ENCODE results near the gene TTN.

DNA sequence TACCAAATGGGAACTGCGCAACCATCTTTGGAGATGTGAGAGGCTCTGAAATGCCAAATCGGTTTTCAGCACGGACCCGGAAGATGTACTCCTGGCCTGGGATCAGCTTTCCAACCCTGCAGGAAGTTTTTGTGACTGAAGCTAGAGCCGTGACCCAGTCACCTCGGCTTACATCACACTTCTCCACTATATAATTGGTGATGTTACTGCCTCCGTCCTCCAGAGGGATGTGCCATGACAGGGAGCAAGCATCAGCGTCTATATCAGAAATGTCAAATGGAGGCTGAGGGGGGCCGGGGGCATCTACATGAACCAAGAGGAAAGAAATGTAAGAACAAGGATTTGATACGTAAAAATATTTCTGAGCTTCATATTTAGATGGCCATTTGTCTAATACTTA, 222.6 kb downstream of the TTN start:
- TF ChIP-seq, protein P1, sequence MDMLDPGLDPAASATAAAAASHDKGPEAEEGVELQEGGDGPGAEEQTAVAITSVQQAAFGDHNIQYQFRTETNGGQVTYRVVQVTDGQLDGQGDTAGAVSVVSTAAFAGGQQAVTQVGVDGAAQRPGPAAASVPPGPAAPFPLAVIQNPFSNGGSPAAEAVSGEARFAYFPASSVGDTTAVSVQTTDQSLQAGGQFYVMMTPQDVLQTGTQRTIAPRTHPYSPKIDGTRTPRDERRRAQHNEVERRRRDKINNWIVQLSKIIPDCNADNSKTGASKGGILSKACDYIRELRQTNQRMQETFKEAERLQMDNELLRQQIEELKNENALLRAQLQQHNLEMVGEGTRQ (IDR thresholded peaks at IDR 0.05; ENCODE audit: borderline replicate concordance, low read depth, low read length) = no peak
- TF ChIP-seq, protein P2, sequence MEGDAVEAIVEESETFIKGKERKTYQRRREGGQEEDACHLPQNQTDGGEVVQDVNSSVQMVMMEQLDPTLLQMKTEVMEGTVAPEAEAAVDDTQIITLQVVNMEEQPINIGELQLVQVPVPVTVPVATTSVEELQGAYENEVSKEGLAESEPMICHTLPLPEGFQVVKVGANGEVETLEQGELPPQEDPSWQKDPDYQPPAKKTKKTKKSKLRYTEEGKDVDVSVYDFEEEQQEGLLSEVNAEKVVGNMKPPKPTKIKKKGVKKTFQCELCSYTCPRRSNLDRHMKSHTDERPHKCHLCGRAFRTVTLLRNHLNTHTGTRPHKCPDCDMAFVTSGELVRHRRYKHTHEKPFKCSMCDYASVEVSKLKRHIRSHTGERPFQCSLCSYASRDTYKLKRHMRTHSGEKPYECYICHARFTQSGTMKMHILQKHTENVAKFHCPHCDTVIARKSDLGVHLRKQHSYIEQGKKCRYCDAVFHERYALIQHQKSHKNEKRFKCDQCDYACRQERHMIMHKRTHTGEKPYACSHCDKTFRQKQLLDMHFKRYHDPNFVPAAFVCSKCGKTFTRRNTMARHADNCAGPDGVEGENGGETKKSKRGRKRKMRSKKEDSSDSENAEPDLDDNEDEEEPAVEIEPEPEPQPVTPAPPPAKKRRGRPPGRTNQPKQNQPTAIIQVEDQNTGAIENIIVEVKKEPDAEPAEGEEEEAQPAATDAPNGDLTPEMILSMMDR (IDR thresholded peaks at IDR 0.05 in 2 of 3, conservative IDR thresholded peaks at IDR 0.05 in 1 of 3; ENCODE audit: control insufficient read depth in 2 of 3, extremely low read depth in 1 of 3, insufficient read depth in 1 of 3, low read depth in 3 of 3, low read length in 3 of 3) = no peak
- TF ChIP-seq EZH2 (IDR thresholded peaks at IDR 0.05; ENCODE audit: borderline replicate concordance, control insufficient read depth, low read depth, low read length) (no peak), NFYB (IDR thresholded peaks at IDR 0.05; ENCODE audit: insufficient read depth, low read depth, low read length) (no peak), POLR2A (IDR thresholded peaks at IDR 0.05; ENCODE audit: low read depth, low read length) (no peak), NR2C2 (IDR thresholded peaks at IDR 0.05; ENCODE audit: borderline replicate concordance, control insufficient read depth, insufficient read length, low read depth) (no peak), SIN3A (IDR thresholded peaks at IDR 0.05; ENCODE audit: low read depth, low read length) (no peak), SIX5 (IDR thresholded peaks at IDR 0.05; ENCODE audit: low read depth, low read length, severe bottlenecking) (no peak), HCFC1 (IDR thresholded peaks at IDR 0.05; ENCODE audit: low read length) (no peak), MYC (IDR thresholded peaks at IDR 0.05; ENCODE audit: insufficient read depth, insufficient read length, insufficient replicate concordance, low read length, severe bottlenecking) (no peak), ETV6 (conservative IDR thresholded peaks at IDR 0.05 in 1 of 2, IDR thresholded peaks at IDR 0.05 in 1 of 2; ENCODE audit: borderline replicate concordance in 1 of 2, low read depth in 1 of 2) (no peak), TCF12 (IDR thresholded peaks at IDR 0.05; ENCODE audit: low read depth, low read length) (no peak)

Data from GM12878 (cell line).